ENCODE measurements around the gene GPR87. TPM values are rescaled to one million over a fixed set of nuclear protein-coding genes. Genes with fewer than 3 reads are reported as not detected.
A peak's percentile ranks its signal among the peaks of the same experiment; 100 is the strongest.

Gene GPR87
- total RNA-seq, 2 donors from 2014 or later: not detected

GRCh38 chr3:151290673-151291072 is 25.9 kb downstream of the GPR87 start:
- no peaks in the 10 kb centered on the region for H3K36me3 ChIP-seq
- TF ChIP-seq CTCF (IDR thresholded peaks at IDR 0.05): no peak
- H3K4me1 ChIP-seq (ENCODE audit: control insufficient read depth in 1 of 2, low read depth in 2 of 2): no peaks in the 10 kb centered on the region
- DNase-seq (ENCODE audit: low spot score): no peak
- H3K4me3 ChIP-seq: no peak overlapping the region
- H3K27ac ChIP-seq: no peak overlapping the region
- H3K27me3 ChIP-seq (replicated peaks; ENCODE audit: insufficient read depth): no peaks in the 10 kb centered on the region
- no peaks in the 10 kb centered on the region for H3K9me3 ChIP-seq
- ATAC-seq (ENCODE audit: insufficient number of reproducible peaks, low FRiP score, low read depth): no peak

GRCh38 chr3:151289445-151289844 is 27.2 kb downstream of the GPR87 start:
- H3K4me1 ChIP-seq (ENCODE audit: control insufficient read depth in 1 of 2, low read depth in 2 of 2): no peaks in the 10 kb centered on the region
- H3K36me3 ChIP-seq: no peaks in the 10 kb centered on the region
- TF ChIP-seq CTCF (IDR thresholded peaks at IDR 0.05): no peak
- ATAC-seq (ENCODE audit: insufficient number of reproducible peaks, low FRiP score, low read depth) (no peak), DNase-seq (ENCODE audit: low spot score) (no peak)
- H3K27ac ChIP-seq: no peak overlapping the region
- no peaks in the 10 kb centered on the region for H3K27me3 ChIP-seq (replicated peaks; ENCODE audit: insufficient read depth)
- H3K9me3 ChIP-seq: no peaks in the 10 kb centered on the region
- H3K4me3 ChIP-seq: no peak overlapping the region

GRCh38 chr3:151285940-151286339 is 30.7 kb downstream of the GPR87 start:
- ATAC-seq (ENCODE audit: insufficient number of reproducible peaks, low FRiP score, low read depth) (no peak), DNase-seq (ENCODE audit: low spot score) (no peak)
- H3K36me3 ChIP-seq: no peaks in the 10 kb centered on the region
- H3K4me3 ChIP-seq: no peak overlapping the region
- H3K9me3 ChIP-seq: no peaks in the 10 kb centered on the region
- H3K27ac ChIP-seq: no peak overlapping the region
- H3K4me1 ChIP-seq (ENCODE audit: control insufficient read depth in 1 of 2, low read depth in 2 of 2): peaks cover 0 to 7% of the 10 kb centered on the region in 2 donors
- no peaks in the 10 kb centered on the region for H3K27me3 ChIP-seq (replicated peaks; ENCODE audit: insufficient read depth)
- TF ChIP-seq CTCF (IDR thresholded peaks at IDR 0.05): no peak

- Histone ChIP-seq H3K27ac (no peak overlapping the region), H3K4me3 (no peak overlapping the region), H3K4me1 (ENCODE audit: control insufficient read depth in 1 of 2, low read depth in 2 of 2) (peaks cover 0 to 7% of the 10 kb centered on the region in 2 donors), H3K9me3 (no peaks in the 10 kb centered on the region), H3K36me3 (no peaks in the 10 kb centered on the region), H3K27me3 (replicated peaks; ENCODE audit: insufficient read depth) (no peaks in the 10 kb centered on the region)
- no peak for DNase-seq (ENCODE audit: low spot score)
- peak; percentile 3 for ATAC-seq (ENCODE audit: insufficient number of reproducible peaks, low FRiP score, low read depth)
- TF ChIP-seq CTCF (IDR thresholded peaks at IDR 0.05): no peak
These were observed 32.6 kb downstream of the GPR87 start for GRCh38 chr3:151283907-151284461.

GRCh38 chr3:151283387-151283786 is 33.2 kb downstream of the GPR87 start:
- TF ChIP-seq CTCF (IDR thresholded peaks at IDR 0.05): no peak
- ATAC-seq (ENCODE audit: insufficient number of reproducible peaks, low FRiP score, low read depth) (no peak), DNase-seq (ENCODE audit: low spot score) (no peak)
- H3K27ac ChIP-seq: no peak overlapping the region
- H3K27me3 ChIP-seq (replicated peaks; ENCODE audit: insufficient read depth): no peaks in the 10 kb centered on the region
- H3K4me3 ChIP-seq: no peak overlapping the region
- H3K36me3 ChIP-seq: no peaks in the 10 kb centered on the region
- no peaks in the 10 kb centered on the region for H3K9me3 ChIP-seq
- peaks cover 0 to 7% of the 10 kb centered on the region in 2 donors for H3K4me1 ChIP-seq (ENCODE audit: control insufficient read depth in 1 of 2, low read depth in 2 of 2)

Data from thoracic aorta (tissue), 2 donors.